HCT116 (cell line): ENCODE results near the gene NKTR.

Source experiments
- CEBPB ChIP-seq: IDR thresholded peaks from 2 replicates; pipeline ENCODE4 v1.6.1; 2012; ENCODE audit warnings: low read depth
- CTCF ChIP-seq, 3 experiments: fragments of 200-600 bp in 1 of 3; sonication (generic) in 1 of 3; IDR thresholded peaks in 2 of 3; conservative IDR thresholded peaks in 1 of 3; 2 replicates each; pipeline ENCODE4 v1.5.1; 2012 to 2017; ENCODE audit warnings: low read depth in 2 of 3, low read length in 2 of 3, antibody characterized with exemption in 1 of 3, borderline replicate concordance in 1 of 3, control low read depth in 1 of 3, mild to moderate bottlenecking in 1 of 3, mixed read lengths in 1 of 3, mixed run types in 1 of 3, moderate library complexity in 1 of 3; ENCODE audit not compliant: insufficient read depth in 1 of 3
- EZH2 ChIP-seq: fragments of 200-600 bp; sonication (generic); IDR thresholded peaks from 2 replicates; pipeline ENCODE4 v1.6.1; 2017; ENCODE audit warnings: antibody characterized with exemption, mixed run types
- JUND ChIP-seq: IDR thresholded peaks from 2 replicates; pipeline ENCODE4 v1.6.1; 2012
- POLR2A ChIP-seq: IDR thresholded peaks from 2 replicates; pipeline ENCODE4 v1.7.0; 2011; ENCODE audit warnings: borderline replicate concordance; ENCODE audit not compliant: insufficient read depth, insufficient read length; ENCODE audit errors: extremely low read depth
- POLR2AphosphoS5 ChIP-seq: IDR thresholded peaks from 2 replicates; pipeline ENCODE4 v1.6.1; 2011; ENCODE audit warnings: mild to moderate bottlenecking, low read depth, low read length, moderate library complexity
- SIN3A ChIP-seq: IDR thresholded peaks from 2 replicates; pipeline ENCODE4 v1.6.1; 2012; ENCODE audit warnings: low read depth
- ZNF274 ChIP-seq: fragments of 200-500 bp; sonication (Bioruptor generic); IDR thresholded peaks from 2 replicates; pipeline ENCODE4 v1.6.1; 2014; ENCODE audit warnings: mild to moderate bottlenecking, low read depth, low read length, inconsistent platforms

- TF ChIP-seq EZH2 (no peak), CTCF (IDR thresholded peaks at IDR 0.05 in 2 of 3, conservative IDR thresholded peaks at IDR 0.05 in 1 of 3; ENCODE audit: borderline replicate concordance in 1 of 3, insufficient read depth in 1 of 3, low read depth in 2 of 3, low read length in 2 of 3) (no peak), POLR2AphosphoS5 (peak; percentile 96), CEBPB (no peak), POLR2A (peak; percentile 92), JUND (no peak), ZNF274 (no peak), SIN3A (peak; percentile 74)
These were observed at the start of gene NKTR for GRCh38 chr3:42600111-42600957.
